IPS-NIHi7 (cell line): Measurements from ENCODE around the gene ACY1.

Source experiments
- DNase-seq: peaks from one replicate; pipeline ENCODE4 v3.0.0; 2012; ENCODE audit warnings: mixed read lengths; ENCODE audit errors: extremely low spot score

ACY1 gene

GRCh38 chr3:51982838-51983577 is at the start of gene ACY1:
TSS of gene ACY1 (plus strand) at chr3:51983535. CDS start at chr3:51984065, 530 bp downstream.
- DNase-seq = peak; percentile 92

- DNase-seq = peak; percentile 11
Observed at GRCh38 chr3:51934139-51934850, 49.0 kb upstream of the ACY1 start.

- no peak for DNase-seq
Observed at GRCh38 chr3:51934991-51935885, 48.1 kb upstream of the ACY1 start.

GRCh38 chr3:51935886-51936755 is 47.2 kb upstream of the ACY1 start:
- DNase-seq = no peak

GRCh38 chr3:51937014-51937413 is 46.3 kb upstream of the ACY1 start:
- DNase-seq = no peak

GRCh38 chr3:51937611-51938450 is 45.5 kb upstream of the ACY1 start:
- DNase-seq = no peak

- no peak for DNase-seq
Observed at GRCh38 chr3:51938780-51939425, 44.4 kb upstream of the ACY1 start.

GRCh38 chr3:51940648-51941462 is 42.5 kb upstream of the ACY1 start:
- DNase-seq = no peak

- no peak for DNase-seq
Observed at GRCh38 chr3:51941463-51941797, 41.9 kb upstream of the ACY1 start.

- peak; percentile 100 for DNase-seq
Observed at GRCh38 chr3:51941798-51942602, 41.3 kb upstream of the ACY1 start, which contains the start of the genes PARP3 and RRP9. TSS of gene PARP3 (plus strand) at chr3:51942363. CDS start at chr3:51943356, 993 bp downstream. TSS of gene RRP9 (minus strand) at chr3:51941904. CDS start at chr3:51941867, 37 bp downstream.

- DNase-seq = peak; percentile 35
Observed at GRCh38 chr3:51942603-51943450, 40.5 kb upstream of the ACY1 start.

GRCh38 chr3:51943451-51944391 is 39.6 kb upstream of the ACY1 start:
- DNase-seq = no peak

- DNase-seq = no peak
Observed at GRCh38 chr3:51944451-51945021, 38.8 kb upstream of the ACY1 start.

GRCh38 chr3:51945031-51945840 is 38.1 kb upstream of the ACY1 start:
- no peak for DNase-seq
